ENCODE results near the gene TBX2. TPM values are rescaled to one million over a fixed set of nuclear protein-coding genes. Genes with fewer than 3 reads are reported as not detected.
A peak's percentile ranks its signal among the peaks of the same experiment; 100 is the strongest.

The TBX2 gene
- total and polyA plus RNA-seq, 9 of the 15 experiments (the other 6 are each of a cell fraction or from before 2014, with no cell fraction given): 0.18 TPM; not detected in 8

DNA sequence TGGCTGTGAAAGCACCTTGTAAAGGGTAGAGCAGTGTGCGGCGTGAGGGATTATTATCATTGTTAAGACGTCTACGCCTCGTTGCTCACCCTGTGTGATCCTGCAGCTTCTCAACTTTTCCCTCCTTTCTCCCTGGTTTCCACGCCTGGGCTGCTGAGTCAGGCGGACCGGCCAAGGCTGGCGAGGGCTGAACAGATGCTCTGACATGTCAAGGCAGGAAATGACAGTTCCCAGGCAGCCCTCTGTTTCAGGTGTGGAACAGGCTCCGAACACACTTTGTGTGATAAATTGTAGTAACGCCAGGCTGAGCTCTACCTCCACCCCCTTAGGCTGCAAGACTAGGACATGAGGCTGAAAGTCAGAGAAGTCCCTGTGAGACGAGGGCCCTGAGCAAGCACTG lies 46.0 kb upstream of the TBX2 start:
- no peak overlapping the region for H2AFZ ChIP-seq (ENCODE audit: low read depth, low read length)
- no TSS peak for BruUV-seq (replicated peaks)
- no peak for ATAC-seq

More for the DNA sequence above, 46.0 kb upstream of the TBX2 start:
- Histone ChIP-seq H3K4me3 (no peak overlapping the region), H3K27me3 (ENCODE audit: control insufficient read depth in 2 of 2, insufficient read depth in 2 of 2, low read length in 2 of 2) (peaks cover 12 to 46% of the 10 kb centered on the region in 2 experiments; a peak in 4 of 5 replicates), H3K9me1 (ENCODE audit: control insufficient read depth, insufficient read depth, low read length) (no peaks in the 10 kb centered on the region), H3K36me3 (ENCODE audit: control insufficient read depth, insufficient read depth, low read length) (no peaks in the 10 kb centered on the region), H3K9me3 (replicated peaks; ENCODE audit: control insufficient read depth, insufficient read depth, low read depth, low read length) (no peaks in the 10 kb centered on the region), H3K9ac (ENCODE audit: insufficient read depth in 1 of 2, low read depth in 2 of 2, low read length in 2 of 2) (no peak overlapping the region), H3K79me2 (ENCODE audit: control insufficient read depth, insufficient read depth, low read length) (no peaks in the 10 kb centered on the region), H4K20me1 (replicated peaks; ENCODE audit: control insufficient read depth, insufficient read depth, low read length) (0 out of 2 replicates have a peak, but pooled peaks cover under 1% of the 10 kb centered on the region), H3K4me1 (replicated peaks in 1 of 2; ENCODE audit: control insufficient read depth in 2 of 2, insufficient read depth in 2 of 2, low read length in 2 of 2) (no peaks in the 10 kb centered on the region), H3K4me2 (ENCODE audit: insufficient read depth, low read length) (no peak overlapping the region), H3K27ac (ENCODE audit: extremely low read depth, low read depth, low read length) (no peak overlapping the region)
- DNase-seq (ENCODE audit: extremely low read depth in 1 of 4, low spot score in 3 of 4) (no peak), FAIRE-seq (no peak)
- intact Hi-C loops (cut with micrococcal nuclease) (no loop called here), in situ Hi-C loops (cut with MboI) (no loop called here)
- TF ChIP-seq PPARD (CRISPR knock-in tag; IDR thresholded peaks at IDR 0.05): no peak
- TF ChIP-seq ZBTB11 (CRISPR knock-in tag; IDR thresholded peaks at IDR 0.05): peak in 1 of 3 experiments; percentile 78; a peak in 1 of 6 replicates
- CTCF ChIA-PET (ENCODE audit: low intra/inter-chr PET ratio): no interaction called here
- WGBS (ENCODE audit: insufficient coverage, low coverage, missing lambda C conversion rate): 0% methylated on average over 12 of the region's 12 CpGs
- POLR2A ChIA-PET: interaction anchor here (0.5 kb wide), 1 partner anchor 23 kb away, joined by 3 read pairs; no protein-coding TSS in a partner anchor
